Mesenchymal stem cell (in vitro differentiated cells and primary cell): Measurements from ENCODE around the gene MAU2.
"Not testable (repeated sequence)": the region's sequence is repeated elsewhere in the genome, so short reads cannot be mapped to it uniquely, and the experiment has no call there.

Experiments
- DNase-seq: peaks from one replicate; pipeline ENCODE4 v3.0.0-alpha.2; 2013
- H2AFZ ChIP-seq: one replicate; pipeline ENCODE4 v1.6.1; 2013; ENCODE audit warnings: low read depth, mild to moderate bottlenecking, control low read depth, inconsistent platforms, low read length, moderate library complexity
- H2AK5ac ChIP-seq: 2 replicates; pipeline ENCODE4 v1.6.1; 2013; ENCODE audit warnings: low read length, moderate library complexity, mild to moderate bottlenecking, inconsistent platforms; ENCODE audit not compliant: severe bottlenecking
- H2BK120ac ChIP-seq: one replicate; pipeline ENCODE4 v1.6.1; 2013; ENCODE audit warnings: low read depth, mild to moderate bottlenecking, inconsistent platforms, low read length, moderate library complexity
- H2BK12ac ChIP-seq, 2 experiments: one replicate each; pipeline ENCODE4 v1.6.1; 2013; ENCODE audit warnings: inconsistent platforms in 2 of 2, low read length in 2 of 2, mild to moderate bottlenecking in 2 of 2, moderate library complexity in 2 of 2, control low read depth in 1 of 2
- H2BK15ac ChIP-seq: one replicate; pipeline ENCODE4 v1.6.1; 2013; ENCODE audit warnings: mild to moderate bottlenecking, low read depth, inconsistent platforms; ENCODE audit not compliant: poor library complexity, severe bottlenecking
- H2BK5ac ChIP-seq: 2 replicates; pipeline ENCODE4 v1.6.1; 2013; ENCODE audit warnings: low read depth, mild to moderate bottlenecking, low read length, control low read depth, inconsistent platforms; ENCODE audit not compliant: poor library complexity, severe bottlenecking
- H3K14ac ChIP-seq, 2 experiments: one replicate each; pipeline ENCODE4 v1.6.1; 2013; ENCODE audit warnings: inconsistent platforms in 2 of 2, low read length in 2 of 2, control low read depth in 1 of 2, mild to moderate bottlenecking in 1 of 2, moderate library complexity in 1 of 2
- H3K18ac ChIP-seq, 2 experiments: one replicate each; pipeline ENCODE4 v1.6.1; 2013; ENCODE audit warnings: inconsistent platforms in 2 of 2, low read length in 2 of 2, control low read depth in 1 of 2, low read depth in 1 of 2, mild to moderate bottlenecking in 1 of 2
- H3K23ac ChIP-seq, 2 experiments: one replicate each; pipeline ENCODE4 v1.6.1; 2013; ENCODE audit warnings: inconsistent platforms in 2 of 2, low read length in 2 of 2, mild to moderate bottlenecking in 2 of 2, moderate library complexity in 2 of 2, control low read depth in 1 of 2
- H3K27ac ChIP-seq: 2 replicates; pipeline ENCODE4 v1.5.1; 2013; ENCODE audit warnings: mild to moderate bottlenecking, moderate library complexity, low read length, control low read depth, inconsistent platforms; ENCODE audit not compliant: poor library complexity, severe bottlenecking
- H3K27me3 ChIP-seq, 2 experiments: 2 replicates each; pipeline versions ENCODE4 v1.6.1 to v1.7.0; 2013; ENCODE audit warnings: low read length in 2 of 2, mild to moderate bottlenecking in 2 of 2, moderate library complexity in 2 of 2, control low read depth in 1 of 2, inconsistent platforms in 1 of 2; ENCODE audit not compliant: control insufficient read depth in 1 of 2, insufficient read depth in 1 of 2
- H3K36me3 ChIP-seq, 2 experiments: 2 replicates each; pipeline versions ENCODE4 v1.6.1 to v1.7.0; 2013; ENCODE audit warnings: low read length in 2 of 2, control low read depth in 1 of 2, inconsistent platforms in 1 of 2, low read depth in 1 of 2, mild to moderate bottlenecking in 1 of 2; ENCODE audit not compliant: insufficient read depth in 2 of 2, control insufficient read depth in 1 of 2
- H3K4ac ChIP-seq, 2 experiments: one replicate each; pipeline ENCODE4 v1.6.1; 2013; ENCODE audit warnings: inconsistent platforms in 2 of 2, low read length in 2 of 2, mild to moderate bottlenecking in 2 of 2, moderate library complexity in 2 of 2, control low read depth in 1 of 2, low read depth in 1 of 2
- H3K4me1 ChIP-seq: 2 replicates; pipeline ENCODE4 v1.6.1; 2013; ENCODE audit warnings: low read depth, low read length, control low read depth; ENCODE audit not compliant: control insufficient read depth, insufficient read depth
- H3K4me2 ChIP-seq: 2 replicates; pipeline ENCODE4 v1.6.1; 2013; ENCODE audit warnings: low read length, mild to moderate bottlenecking, inconsistent platforms; ENCODE audit not compliant: poor library complexity, severe bottlenecking
- H3K4me3 ChIP-seq, 2 experiments: 2 replicates each; pipeline versions ENCODE4 v1.5.1 to v1.7.0; 2013; ENCODE audit warnings: low read length in 2 of 2, mild to moderate bottlenecking in 2 of 2, control low read depth in 1 of 2, low read depth in 1 of 2; ENCODE audit not compliant: insufficient read depth in 1 of 2
- H3K79me1 ChIP-seq: replicated peaks from 2 replicates; pipeline ENCODE4 v1.6.1; 2013; ENCODE audit warnings: mild to moderate bottlenecking, control low read depth, low read length, inconsistent platforms; ENCODE audit not compliant: poor library complexity, severe bottlenecking
- H3K9ac ChIP-seq: 2 replicates; pipeline ENCODE4 v1.7.0; 2013; ENCODE audit warnings: mild to moderate bottlenecking, low read length, moderate library complexity
- H3K9me3 ChIP-seq: 2 replicates; pipeline ENCODE4 v1.7.0; 2013; ENCODE audit warnings: mild to moderate bottlenecking, low read length; ENCODE audit not compliant: control insufficient read depth
- H4K8ac ChIP-seq: one replicate; pipeline ENCODE4 v1.6.1; 2013; ENCODE audit warnings: inconsistent platforms, mild to moderate bottlenecking, low read length, moderate library complexity
- H4K91ac ChIP-seq: one replicate; pipeline ENCODE4 v1.6.1; 2013; ENCODE audit warnings: mild to moderate bottlenecking, low read length, inconsistent platforms
- WGBS: methylation state at CpG from one replicate; pipeline ENCODE4 v1.1.7; 2013; ENCODE audit warnings: mixed read lengths; 5-methylcytosine and 5-hydroxymethylcytosine counted together

The MAU2 gene

GRCh38 chr19:19349365-19349764 lies 28.7 kb downstream of the MAU2 start:
- peaks cover 15% of the 10 kb centered on the region for H3K79me1 ChIP-seq
- no peak overlapping the region for H4K8ac ChIP-seq
- H4K91ac ChIP-seq: no peak overlapping the region
- H3K9ac ChIP-seq: no peak overlapping the region
- no peak overlapping the region for H3K4me3 ChIP-seq
- H3K36me3 ChIP-seq: peaks cover 80 to 82% of the 10 kb centered on the region in 2 experiments
- no peak overlapping the region for H3K23ac ChIP-seq
- no peak overlapping the region for H2BK5ac ChIP-seq
- WGBS: 97% methylated on average over 7 of the region's 7 CpGs
- H3K4me2 ChIP-seq: no peak overlapping the region
- no peak overlapping the region for H3K4ac ChIP-seq
- no peak overlapping the region for H2BK120ac ChIP-seq
- no peak overlapping the region for H2BK12ac ChIP-seq
- no peak overlapping the region for H3K27ac ChIP-seq
- no peaks in the 10 kb centered on the region for H3K9me3 ChIP-seq
- no peak overlapping the region for H2BK15ac ChIP-seq
- no peak overlapping the region for H2AFZ ChIP-seq
- DNase-seq: no peak
- H3K27me3 ChIP-seq: no peaks in the 10 kb centered on the region
- H3K18ac ChIP-seq: no peak overlapping the region
- H2AK5ac ChIP-seq: no peak overlapping the region
- H3K14ac ChIP-seq: no peak overlapping the region
- no peaks in the 10 kb centered on the region for H3K4me1 ChIP-seq

GRCh38 chr19:19350756-19351155 lies 30.1 kb downstream of the MAU2 start:
- H4K8ac ChIP-seq, H2AK5ac ChIP-seq, H3K23ac ChIP-seq, H3K27me3 ChIP-seq, H3K4me2 ChIP-seq, H3K18ac ChIP-seq, H4K91ac ChIP-seq, H3K9ac ChIP-seq, H2BK5ac ChIP-seq, H3K4me3 ChIP-seq, H2BK15ac ChIP-seq, H3K27ac ChIP-seq, H3K9me3 ChIP-seq, H2BK12ac ChIP-seq, H3K4me1 ChIP-seq, H2BK120ac ChIP-seq, H3K14ac ChIP-seq, H2AFZ ChIP-seq, H3K4ac ChIP-seq, DNase-seq: not testable (repeated sequence)
- peaks cover 15% of the 10 kb centered on the region for H3K79me1 ChIP-seq
- 96% methylated on average over 4 of the region's 8 CpGs for WGBS
- peaks cover 80 to 82% of the 10 kb centered on the region in 2 experiments for H3K36me3 ChIP-seq

GRCh38 chr19:19352823-19353222 lies 32.2 kb downstream of the MAU2 start:
- Histone ChIP-seq H3K4me3 (no peak overlapping the region), H3K36me3 (peaks cover 81% of the 10 kb centered on the region in 2 experiments), H2AK5ac (no peak overlapping the region), H3K27me3 (no peaks in the 10 kb centered on the region), H3K27ac (no peak overlapping the region), H3K9ac (no peak overlapping the region), H3K4ac (no peak overlapping the region), H3K4me1 (no peaks in the 10 kb centered on the region), H3K79me1 (peaks cover 12% of the 10 kb centered on the region), H3K18ac (no peak overlapping the region), H2BK15ac (no peak overlapping the region), H2AFZ (no peak overlapping the region), H2BK120ac (no peak overlapping the region), H3K4me2 (no peak overlapping the region), H4K8ac (no peak overlapping the region), H3K9me3 (no peaks in the 10 kb centered on the region), H3K23ac (no peak overlapping the region), H3K14ac (no peak overlapping the region), H2BK12ac (no peak overlapping the region), H2BK5ac (no peak overlapping the region), H4K91ac (no peak overlapping the region)
- no peak for DNase-seq
- 100% methylated on average over 8 of the region's 8 CpGs for WGBS

- Histone ChIP-seq H3K36me3 (peaks cover 80 to 84% of the 10 kb centered on the region in 2 experiments), H3K4ac (no peak overlapping the region), H3K4me1 (no peaks in the 10 kb centered on the region), H3K27ac (no peak overlapping the region), H3K79me1 (peaks cover 9% of the 10 kb centered on the region), H3K14ac (no peak overlapping the region), H3K9ac (no peak overlapping the region), H3K23ac (no peak overlapping the region), H4K91ac (no peak overlapping the region), H2BK120ac (no peak overlapping the region), H4K8ac (no peak overlapping the region), H3K9me3 (no peaks in the 10 kb centered on the region), H3K4me2 (no peak overlapping the region), H2BK15ac (no peak overlapping the region), H2BK5ac (no peak overlapping the region), H3K27me3 (no peaks in the 10 kb centered on the region), H2AK5ac (no peak overlapping the region), H2AFZ (no peak overlapping the region), H3K4me3 (no peak overlapping the region), H3K18ac (no peak overlapping the region), H2BK12ac (no peak overlapping the region)
- 97% methylated on average over 5 of the region's 5 CpGs for WGBS
- DNase-seq: no peak
These were observed 33.4 kb downstream of the MAU2 start for GRCh38 chr19:19354007-19354406.
